ENCODE measurements around the gene RSPH4A. TPM values are rescaled to one million over a fixed set of nuclear protein-coding genes. Genes with fewer than 3 reads are reported as not detected.

RSPH4A gene
- total RNA-seq, 1 donor from 2014 or later, result 4.4 TPM

DNA sequence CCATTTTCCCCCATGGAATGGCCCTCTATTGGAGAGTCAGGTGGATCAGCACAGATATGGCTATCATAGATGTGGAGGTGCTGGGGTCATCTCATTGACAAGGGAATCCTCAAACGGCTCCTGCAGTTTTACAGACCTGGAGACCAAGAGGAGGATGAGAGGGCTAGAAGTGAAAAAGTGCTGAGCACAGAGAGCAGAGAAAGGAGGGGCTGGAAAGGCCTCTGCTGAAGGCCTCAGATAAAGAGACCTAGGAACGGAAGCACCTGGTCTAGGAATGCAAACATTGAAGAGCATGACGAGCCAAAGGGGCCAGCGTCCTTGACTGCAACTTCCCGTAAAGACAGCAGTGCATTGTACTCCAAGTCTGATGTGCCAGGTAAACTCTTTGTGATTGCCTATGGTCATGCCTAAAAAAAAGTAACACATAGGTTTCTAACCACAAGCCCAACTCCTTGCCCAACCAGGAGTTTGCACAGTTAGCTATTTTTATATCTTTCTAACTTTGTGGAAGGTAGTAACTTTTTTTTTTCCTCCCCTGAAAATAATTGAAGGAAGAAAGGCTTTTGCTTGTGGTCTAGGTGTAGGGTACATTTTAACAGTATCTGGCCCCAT, 15.2 kb downstream of the RSPH4A start:
- Mint-ChIP-seq H3K4me3 (no peak overlapping the region), H3K27ac (no peak overlapping the region), H3K27me3 (no peaks in the 10 kb centered on the region), H3K36me3 (peaks cover 8% of the 10 kb centered on the region), H3K9me3 (no peaks in the 10 kb centered on the region), H3K4me1 (ENCODE audit: unreplicated experiment) (no peaks in the 10 kb centered on the region)
- DNase-seq (ENCODE audit: extremely low spot score, unreplicated experiment), result no peak
- TF ChIP-seq, protein P1, sequence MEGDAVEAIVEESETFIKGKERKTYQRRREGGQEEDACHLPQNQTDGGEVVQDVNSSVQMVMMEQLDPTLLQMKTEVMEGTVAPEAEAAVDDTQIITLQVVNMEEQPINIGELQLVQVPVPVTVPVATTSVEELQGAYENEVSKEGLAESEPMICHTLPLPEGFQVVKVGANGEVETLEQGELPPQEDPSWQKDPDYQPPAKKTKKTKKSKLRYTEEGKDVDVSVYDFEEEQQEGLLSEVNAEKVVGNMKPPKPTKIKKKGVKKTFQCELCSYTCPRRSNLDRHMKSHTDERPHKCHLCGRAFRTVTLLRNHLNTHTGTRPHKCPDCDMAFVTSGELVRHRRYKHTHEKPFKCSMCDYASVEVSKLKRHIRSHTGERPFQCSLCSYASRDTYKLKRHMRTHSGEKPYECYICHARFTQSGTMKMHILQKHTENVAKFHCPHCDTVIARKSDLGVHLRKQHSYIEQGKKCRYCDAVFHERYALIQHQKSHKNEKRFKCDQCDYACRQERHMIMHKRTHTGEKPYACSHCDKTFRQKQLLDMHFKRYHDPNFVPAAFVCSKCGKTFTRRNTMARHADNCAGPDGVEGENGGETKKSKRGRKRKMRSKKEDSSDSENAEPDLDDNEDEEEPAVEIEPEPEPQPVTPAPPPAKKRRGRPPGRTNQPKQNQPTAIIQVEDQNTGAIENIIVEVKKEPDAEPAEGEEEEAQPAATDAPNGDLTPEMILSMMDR (conservative IDR thresholded peaks at IDR 0.05), result no peak

DNA sequence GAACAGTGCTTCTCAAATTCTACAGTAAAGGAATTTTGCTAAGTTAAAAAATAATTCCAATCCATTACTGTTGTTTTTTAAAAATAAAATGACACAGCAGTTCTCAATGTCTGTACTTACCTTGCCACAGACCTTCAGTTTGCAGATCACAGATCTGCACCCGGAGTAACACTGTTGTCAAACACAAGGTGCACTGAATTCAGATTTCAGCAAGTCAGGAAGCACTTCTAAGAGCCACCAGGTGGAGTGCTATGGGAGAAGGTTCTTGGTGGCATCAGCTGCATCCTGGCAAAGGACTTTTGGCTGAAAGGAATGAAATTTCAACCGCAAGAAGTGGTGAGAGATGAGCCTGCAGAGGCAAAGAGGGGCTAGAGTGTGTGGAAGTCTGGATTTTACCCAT, 17.4 kb downstream of the RSPH4A start:
- peaks cover 19% of the 10 kb centered on the region for H3K36me3 Mint-ChIP-seq
- H3K27ac Mint-ChIP-seq, result no peak overlapping the region
- TF ChIP-seq, protein P1 (conservative IDR thresholded peaks at IDR 0.05), result peak; percentile 35
- no peaks in the 10 kb centered on the region for H3K9me3 Mint-ChIP-seq
- no peaks in the 10 kb centered on the region for H3K4me1 Mint-ChIP-seq (ENCODE audit: unreplicated experiment)
- no peak overlapping the region for H3K4me3 Mint-ChIP-seq
- DNase-seq (ENCODE audit: extremely low spot score, unreplicated experiment), result no peak
- no peaks in the 10 kb centered on the region for H3K27me3 Mint-ChIP-seq

DNA sequence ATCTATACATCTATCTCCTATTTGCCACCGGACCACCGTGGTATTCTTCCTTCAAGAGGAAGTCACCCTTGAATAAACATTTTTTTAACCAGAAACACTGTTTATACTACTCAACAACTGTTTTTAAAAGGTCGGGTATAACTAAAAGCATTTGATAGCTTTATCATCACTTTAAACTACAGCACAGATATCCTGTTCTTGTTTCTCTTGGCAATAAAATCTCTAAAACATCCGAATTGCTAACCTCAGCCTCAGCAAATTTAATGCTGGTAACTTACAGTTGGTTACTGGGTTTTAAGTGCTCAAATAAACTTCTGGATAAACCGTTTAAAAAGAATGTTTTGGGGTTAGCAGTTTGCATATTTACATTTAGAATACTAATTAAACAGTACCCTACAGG, 31.9 kb downstream of the RSPH4A start:
- Mint-ChIP-seq H3K36me3 (peaks cover 13% of the 10 kb centered on the region), H3K4me1 (ENCODE audit: unreplicated experiment) (peaks cover 4% of the 10 kb centered on the region), H3K9me3 (no peaks in the 10 kb centered on the region), H3K27ac (no peak overlapping the region), H3K27me3 (no peaks in the 10 kb centered on the region), H3K4me3 (no peak overlapping the region)
- TF ChIP-seq, protein P1 (conservative IDR thresholded peaks at IDR 0.05), result no peak
- DNase-seq (ENCODE audit: extremely low spot score, unreplicated experiment), result no peak

DNA sequence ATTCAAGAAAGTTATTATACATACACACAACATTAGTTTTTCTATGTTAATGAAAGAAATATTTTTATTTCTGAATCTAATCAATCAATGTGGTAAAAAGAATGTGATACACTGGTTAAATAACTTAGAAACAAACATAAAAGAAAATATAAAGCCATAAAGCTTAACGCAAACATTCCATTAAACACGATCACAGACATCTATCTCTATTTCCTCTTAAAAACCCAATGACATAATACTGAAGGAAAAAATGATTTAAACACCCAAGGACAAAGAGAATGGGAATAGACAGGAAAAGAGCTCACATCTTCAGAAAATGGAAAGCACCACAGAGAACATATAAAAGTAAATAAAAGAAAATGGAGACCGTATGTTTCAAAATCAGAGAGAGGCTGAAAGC, 32.9 kb downstream of the RSPH4A start:
- TF ChIP-seq, protein P1 (conservative IDR thresholded peaks at IDR 0.05), result no peak
- no peak for DNase-seq (ENCODE audit: extremely low spot score, unreplicated experiment)
- Mint-ChIP-seq H3K4me1 (ENCODE audit: unreplicated experiment) (peaks cover 4% of the 10 kb centered on the region), H3K4me3 (no peak overlapping the region), H3K27me3 (no peaks in the 10 kb centered on the region), H3K27ac (no peak overlapping the region), H3K9me3 (no peaks in the 10 kb centered on the region), H3K36me3 (peaks cover 10% of the 10 kb centered on the region)

DNA sequence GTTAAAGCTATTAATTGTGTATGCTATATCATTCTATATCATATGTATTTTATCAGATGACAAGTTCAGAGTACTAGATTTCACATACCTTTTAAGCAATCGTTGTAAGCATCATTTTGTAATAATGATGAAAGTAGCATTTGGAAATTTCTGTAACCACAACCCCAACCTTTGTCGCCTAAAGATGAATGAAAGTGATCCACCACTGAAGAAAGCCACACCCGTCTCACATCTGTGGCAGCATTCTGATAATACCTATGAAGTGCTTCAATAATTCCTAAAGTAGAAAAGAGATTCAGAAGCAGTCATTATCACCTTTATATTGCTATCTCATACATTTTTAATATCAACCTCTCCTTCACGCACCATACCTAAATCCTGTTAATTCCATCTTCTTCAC, 35.6 kb downstream of the RSPH4A start:
- Mint-ChIP-seq H3K4me1 (ENCODE audit: unreplicated experiment) (peaks cover 4% of the 10 kb centered on the region), H3K27ac (no peak overlapping the region), H3K4me3 (no peak overlapping the region), H3K27me3 (no peaks in the 10 kb centered on the region), H3K36me3 (peaks cover 10% of the 10 kb centered on the region), H3K9me3 (no peaks in the 10 kb centered on the region)
- TF ChIP-seq, protein P1 (conservative IDR thresholded peaks at IDR 0.05), result no peak
- DNase-seq (ENCODE audit: extremely low spot score, unreplicated experiment), result no peak

DNA sequence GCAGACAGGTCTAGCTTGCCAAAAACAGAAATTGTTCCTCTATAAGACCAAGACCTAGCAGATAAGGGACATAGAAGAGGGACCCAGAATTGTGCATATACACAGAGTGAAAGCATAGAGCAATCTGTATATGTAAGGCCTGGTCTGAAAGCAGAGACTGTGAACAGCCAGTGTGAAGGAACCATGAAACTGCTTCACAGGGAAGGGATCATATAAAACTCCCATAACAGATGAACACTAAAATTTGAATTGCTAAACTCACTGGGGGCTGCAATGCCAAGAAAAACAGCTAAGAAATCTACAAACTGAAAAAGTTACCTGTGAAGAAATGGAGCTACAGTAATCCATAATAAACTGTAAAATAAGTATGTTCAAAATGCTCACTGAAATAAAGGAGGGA, 45.3 kb downstream of the RSPH4A start:
- Mint-ChIP-seq H3K27me3 (no peaks in the 10 kb centered on the region), H3K4me3 (no peak overlapping the region), H3K36me3 (peaks cover 15% of the 10 kb centered on the region), H3K27ac (no peak overlapping the region), H3K9me3 (no peaks in the 10 kb centered on the region), H3K4me1 (ENCODE audit: unreplicated experiment) (peaks cover 8% of the 10 kb centered on the region)
- TF ChIP-seq, protein P1 (conservative IDR thresholded peaks at IDR 0.05), result no peak
- no peak for DNase-seq (ENCODE audit: extremely low spot score, unreplicated experiment)

Data from type B pancreatic cell (in vitro differentiated cells).